ENCODE results near the gene FBXO8. TPM values are rescaled to one million over a fixed set of nuclear protein-coding genes. Genes with fewer than 3 reads are reported as not detected.
A peak's percentile ranks its signal among the peaks of the same experiment; 100 is the strongest.

The FBXO8 gene
- total RNA-seq, 2 experiments from 2014 or later, result 19.8 to 22.0 TPM

GRCh38 chr4:174218127-174218790 is 65.2 kb downstream of the FBXO8 start:
- ChIA-PET CTCF (no interaction called here), POLR2A (no interaction called here)
- Mint-ChIP-seq H3K27me3 (peaks cover 78% of the 10 kb centered on the region), H3K9me3 (no peaks in the 10 kb centered on the region), H3K36me3 (ENCODE audit: low read depth) (no peaks in the 10 kb centered on the region), H3K4me3 (peak overlapping the region; percentile 35), H3K4me1 (peaks cover 37% of the 10 kb centered on the region), H3K27ac (no peak overlapping the region)
- DNase-seq, result no peak

- Mint-ChIP-seq H3K9me3 (no peaks in the 10 kb centered on the region), H3K27ac (peak overlapping the region; percentile 42), H3K27me3 (peaks cover 83% of the 10 kb centered on the region), H3K4me1 (peaks cover 37% of the 10 kb centered on the region), H3K4me3 (peak overlapping the region; percentile 35), H3K36me3 (ENCODE audit: low read depth) (no peaks in the 10 kb centered on the region)
- ChIA-PET POLR2A (no interaction called here), CTCF (no interaction called here)
- no peak for DNase-seq
These were observed 66.0 kb downstream of the FBXO8 start for GRCh38 chr4:174217273-174218126.

DNA sequence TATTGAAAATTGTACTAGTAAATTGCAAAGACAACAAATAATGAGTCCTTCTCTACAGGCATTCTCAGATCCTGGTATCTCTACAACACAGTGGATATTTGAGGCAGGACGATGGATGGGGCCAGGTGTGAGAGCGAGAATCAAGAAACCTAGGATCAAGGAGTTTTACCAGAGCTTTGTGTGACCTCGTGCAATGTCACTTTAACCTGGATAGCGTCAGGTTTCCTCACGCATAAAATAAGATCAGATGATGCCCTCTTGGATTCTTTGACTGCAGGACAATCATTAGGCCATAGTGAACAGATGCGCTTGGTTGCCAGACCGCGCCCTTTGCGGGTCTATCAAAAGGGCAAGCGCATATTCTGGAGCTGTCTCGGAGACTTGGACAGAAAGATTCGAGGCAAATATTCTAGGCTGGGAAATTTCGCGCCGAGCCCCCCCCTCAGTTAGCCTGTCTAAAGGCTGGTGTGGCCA is 66.6 kb downstream of the FBXO8 start:
- Mint-ChIP-seq H3K4me1 (peaks cover 42% of the 10 kb centered on the region), H3K27me3 (peaks cover 83% of the 10 kb centered on the region), H3K27ac (no peak overlapping the region), H3K4me3 (peak overlapping the region; percentile 35), H3K9me3 (no peaks in the 10 kb centered on the region), H3K36me3 (ENCODE audit: low read depth) (no peaks in the 10 kb centered on the region)
- ChIA-PET POLR2A (no interaction called here), CTCF (no interaction called here)
- no peak for DNase-seq

- H3K36me3 Mint-ChIP-seq (ENCODE audit: low read depth), result no peaks in the 10 kb centered on the region
- H3K27me3 Mint-ChIP-seq, result peaks cover 85% of the 10 kb centered on the region
- CTCF ChIA-PET, result no interaction called here
- POLR2A ChIA-PET, result no interaction called here
- no peak for DNase-seq
- H3K4me1 Mint-ChIP-seq, result peaks cover 47% of the 10 kb centered on the region
- H3K27ac Mint-ChIP-seq, result no peak overlapping the region
- H3K4me3 Mint-ChIP-seq, result no peak overlapping the region
- no peaks in the 10 kb centered on the region for H3K9me3 Mint-ChIP-seq
These were observed 67.3 kb downstream of the FBXO8 start for GRCh38 chr4:174215961-174216680.

DNA sequence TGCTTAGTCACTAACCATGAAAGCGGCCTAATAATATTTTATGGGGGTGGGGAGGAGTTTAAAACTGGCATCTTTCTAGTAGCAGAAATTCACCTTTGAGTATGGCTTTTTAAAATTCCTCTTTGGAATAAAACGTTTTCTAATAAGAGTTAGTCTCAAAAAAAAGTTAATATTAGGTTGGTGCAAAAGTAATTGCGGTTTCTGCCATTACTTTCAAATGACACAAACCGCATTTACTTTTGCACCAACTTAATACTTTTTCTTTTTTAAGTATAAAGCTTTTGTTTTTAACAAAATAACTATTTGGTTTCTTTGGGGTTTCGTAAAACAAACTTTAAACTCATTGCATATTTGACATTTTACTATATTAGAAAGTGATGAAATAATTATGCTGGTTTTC is 68.4 kb downstream of the FBXO8 start:
- no peak overlapping the region for H3K27ac Mint-ChIP-seq
- H3K9me3 Mint-ChIP-seq, result no peaks in the 10 kb centered on the region
- H3K4me3 Mint-ChIP-seq, result no peak overlapping the region
- POLR2A ChIA-PET, result no interaction called here
- peaks cover 90% of the 10 kb centered on the region for H3K27me3 Mint-ChIP-seq
- DNase-seq, result no peak
- no peaks in the 10 kb centered on the region for H3K36me3 Mint-ChIP-seq (ENCODE audit: low read depth)
- peaks cover 47% of the 10 kb centered on the region for H3K4me1 Mint-ChIP-seq
- CTCF ChIA-PET, result no interaction called here

GRCh38 chr4:174214101-174214878 is 69.2 kb downstream of the FBXO8 start:
- POLR2A ChIA-PET, result no interaction called here
- Mint-ChIP-seq H3K4me3 (peak overlapping the region; percentile 42), H3K27ac (peak overlapping the region; percentile 41), H3K27me3 (peaks cover 89% of the 10 kb centered on the region), H3K36me3 (ENCODE audit: low read depth) (no peaks in the 10 kb centered on the region), H3K4me1 (peaks cover 47% of the 10 kb centered on the region), H3K9me3 (no peaks in the 10 kb centered on the region)
- DNase-seq, result peak; percentile 24
- CTCF ChIA-PET, result no interaction called here

GRCh38 chr4:174213731-174214100 is 69.8 kb downstream of the FBXO8 start:
- DNase-seq, result no peak
- Mint-ChIP-seq H3K36me3 (ENCODE audit: low read depth) (no peaks in the 10 kb centered on the region), H3K27me3 (peaks cover 88% of the 10 kb centered on the region), H3K27ac (no peak overlapping the region), H3K9me3 (no peaks in the 10 kb centered on the region), H3K4me3 (peak overlapping the region; percentile 42), H3K4me1 (peaks cover 47% of the 10 kb centered on the region)
- ChIA-PET POLR2A (no interaction called here), CTCF (no interaction called here)

DNA sequence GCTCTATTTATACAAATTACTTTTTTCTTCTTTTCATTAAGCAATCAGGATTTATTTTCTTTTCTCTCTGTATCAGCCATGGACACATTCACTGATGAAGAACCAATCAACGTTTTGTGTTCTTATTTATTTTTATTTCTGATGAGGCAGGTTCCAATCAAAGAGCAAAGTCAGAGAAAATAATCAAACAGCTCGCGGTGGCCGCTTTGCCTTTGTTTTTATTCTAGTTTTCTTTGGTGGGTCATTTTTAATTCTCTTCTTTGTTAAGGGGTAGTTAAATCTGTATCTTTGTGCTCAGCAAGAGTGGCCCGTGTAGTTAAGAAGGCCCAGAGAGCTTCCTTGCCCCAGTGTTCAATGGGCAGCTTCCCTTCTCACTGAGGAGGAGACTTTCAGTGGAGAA is 71.4 kb downstream of the FBXO8 start:
- DNase-seq, result no peak
- Mint-ChIP-seq H3K27me3 (peaks cover 80% of the 10 kb centered on the region), H3K27ac (no peak overlapping the region), H3K36me3 (ENCODE audit: low read depth) (no peaks in the 10 kb centered on the region), H3K9me3 (no peaks in the 10 kb centered on the region), H3K4me1 (peaks cover 34% of the 10 kb centered on the region), H3K4me3 (no peak overlapping the region)
- POLR2A ChIA-PET, result no interaction called here
- CTCF ChIA-PET, result interaction anchor here (0.8 to 1.1 kb wide), 2 partner anchors 9 to 45 kb away, joined by 3 read pairs; no protein-coding TSS in a partner anchor

- ChIA-PET CTCF (interaction anchor here (0.8 to 1.1 kb wide), 2 partner anchors 8 to 45 kb away, joined by 3 read pairs; no protein-coding TSS in a partner anchor), POLR2A (no interaction called here)
- Mint-ChIP-seq H3K27ac (no peak overlapping the region), H3K4me1 (peaks cover 31% of the 10 kb centered on the region), H3K36me3 (ENCODE audit: low read depth) (no peaks in the 10 kb centered on the region), H3K27me3 (peaks cover 76% of the 10 kb centered on the region), H3K9me3 (no peaks in the 10 kb centered on the region), H3K4me3 (no peak overlapping the region)
- no peak for DNase-seq
These were observed 71.8 kb downstream of the FBXO8 start for GRCh38 chr4:174211622-174212044.

GRCh38 chr4:174210952-174211490 is 72.4 kb downstream of the FBXO8 start:
- Mint-ChIP-seq H3K4me1 (peaks cover 27% of the 10 kb centered on the region), H3K27me3 (peaks cover 73% of the 10 kb centered on the region), H3K4me3 (no peak overlapping the region), H3K36me3 (ENCODE audit: low read depth) (no peaks in the 10 kb centered on the region), H3K27ac (no peak overlapping the region), H3K9me3 (no peaks in the 10 kb centered on the region)
- POLR2A ChIA-PET, result no interaction called here
- CTCF ChIA-PET, result interaction anchor here (0.6 to 1.1 kb wide), 3 partner anchors 8 to 353 kb away, joined by 3 to 5 read pairs (median 3); no protein-coding TSS in a partner anchor
- no peak for DNase-seq

- POLR2A ChIA-PET, result no interaction called here
- Mint-ChIP-seq H3K27ac (no peak overlapping the region), H3K36me3 (ENCODE audit: low read depth) (no peaks in the 10 kb centered on the region), H3K4me1 (peaks cover 25% of the 10 kb centered on the region), H3K9me3 (no peaks in the 10 kb centered on the region), H3K4me3 (no peak overlapping the region), H3K27me3 (peaks cover 70% of the 10 kb centered on the region)
- no peak for DNase-seq
- CTCF ChIA-PET, result interaction anchor here (0.6 kb wide), 1 partner anchor 353 kb away, joined by 5 read pairs; no protein-coding TSS in a partner anchor
These were observed 73.1 kb downstream of the FBXO8 start for GRCh38 chr4:174210354-174210753.

- ChIA-PET CTCF (no interaction called here), POLR2A (no interaction called here)
- H3K4me1 Mint-ChIP-seq, result peaks cover 19% of the 10 kb centered on the region
- DNase-seq, result no peak
- no peaks in the 10 kb centered on the region for H3K9me3 Mint-ChIP-seq
- no peak overlapping the region for H3K27ac Mint-ChIP-seq
- no peaks in the 10 kb centered on the region for H3K36me3 Mint-ChIP-seq (ENCODE audit: low read depth)
- H3K27me3 Mint-ChIP-seq, result peaks cover 69% of the 10 kb centered on the region
- no peak overlapping the region for H3K4me3 Mint-ChIP-seq
These were observed 74.1 kb downstream of the FBXO8 start for GRCh38 chr4:174209341-174209740.

All from activated CD4-positive, alpha-beta T cell treated with anti-CD3 and anti-CD28 coated beads, Interleukin-2, amount 10 ng/mL, durations not matched to agents 7 days and 5 days (primary cell).